Esophagus squamous epithelium (tissue), 4 donors: Measurements from ENCODE around the gene GAS2.
A peak's percentile ranks its signal among the peaks of the same experiment; 100 is the strongest.

ENCODE experiments used
- POLR2A ChIP-seq, 4 donors: fragments of 450-650 bp; IDR thresholded peaks; one replicate each; pipeline ENCODE4 v1.6.1; 2017; ENCODE audit warnings: antibody characterized with exemption in 4 of 4, mild to moderate bottlenecking in 4 of 4, moderate library complexity in 3 of 4
- TF ChIP-seq, protein P1 (sequence below), 6 experiments: fragments of 450-650 bp in 4 of 6; fragments of 200-600 bp in 2 of 6; sonication (generic) in 2 of 6; IDR thresholded peaks; one replicate each; pipeline ENCODE4 v1.5.1; 2016 to 2019; ENCODE audit warnings: antibody characterized with exemption in 6 of 6, mild to moderate bottlenecking in 4 of 6, moderate library complexity in 4 of 6

GRCh38 chr11:22730319-22730718 lies 63.9 kb downstream of the GAS2 start:
- TF ChIP-seq, protein P1, sequence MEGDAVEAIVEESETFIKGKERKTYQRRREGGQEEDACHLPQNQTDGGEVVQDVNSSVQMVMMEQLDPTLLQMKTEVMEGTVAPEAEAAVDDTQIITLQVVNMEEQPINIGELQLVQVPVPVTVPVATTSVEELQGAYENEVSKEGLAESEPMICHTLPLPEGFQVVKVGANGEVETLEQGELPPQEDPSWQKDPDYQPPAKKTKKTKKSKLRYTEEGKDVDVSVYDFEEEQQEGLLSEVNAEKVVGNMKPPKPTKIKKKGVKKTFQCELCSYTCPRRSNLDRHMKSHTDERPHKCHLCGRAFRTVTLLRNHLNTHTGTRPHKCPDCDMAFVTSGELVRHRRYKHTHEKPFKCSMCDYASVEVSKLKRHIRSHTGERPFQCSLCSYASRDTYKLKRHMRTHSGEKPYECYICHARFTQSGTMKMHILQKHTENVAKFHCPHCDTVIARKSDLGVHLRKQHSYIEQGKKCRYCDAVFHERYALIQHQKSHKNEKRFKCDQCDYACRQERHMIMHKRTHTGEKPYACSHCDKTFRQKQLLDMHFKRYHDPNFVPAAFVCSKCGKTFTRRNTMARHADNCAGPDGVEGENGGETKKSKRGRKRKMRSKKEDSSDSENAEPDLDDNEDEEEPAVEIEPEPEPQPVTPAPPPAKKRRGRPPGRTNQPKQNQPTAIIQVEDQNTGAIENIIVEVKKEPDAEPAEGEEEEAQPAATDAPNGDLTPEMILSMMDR (IDR thresholded peaks at IDR 0.05) = peak in 2 of 6 experiments; percentile 25 to 46
- no peak for TF ChIP-seq POLR2A (IDR thresholded peaks at IDR 0.05)
